Measurements from ENCODE around the gene NHSL1.

GRCh38 chr6:138492871-138493270, 6.4 kb downstream of the NHSL1 start:
- TF ChIP-seq EZH2phosphoT487 (IDR thresholded peaks at IDR 0.05; ENCODE audit: low read depth): no peak
- TF ChIP-seq, protein P1, sequence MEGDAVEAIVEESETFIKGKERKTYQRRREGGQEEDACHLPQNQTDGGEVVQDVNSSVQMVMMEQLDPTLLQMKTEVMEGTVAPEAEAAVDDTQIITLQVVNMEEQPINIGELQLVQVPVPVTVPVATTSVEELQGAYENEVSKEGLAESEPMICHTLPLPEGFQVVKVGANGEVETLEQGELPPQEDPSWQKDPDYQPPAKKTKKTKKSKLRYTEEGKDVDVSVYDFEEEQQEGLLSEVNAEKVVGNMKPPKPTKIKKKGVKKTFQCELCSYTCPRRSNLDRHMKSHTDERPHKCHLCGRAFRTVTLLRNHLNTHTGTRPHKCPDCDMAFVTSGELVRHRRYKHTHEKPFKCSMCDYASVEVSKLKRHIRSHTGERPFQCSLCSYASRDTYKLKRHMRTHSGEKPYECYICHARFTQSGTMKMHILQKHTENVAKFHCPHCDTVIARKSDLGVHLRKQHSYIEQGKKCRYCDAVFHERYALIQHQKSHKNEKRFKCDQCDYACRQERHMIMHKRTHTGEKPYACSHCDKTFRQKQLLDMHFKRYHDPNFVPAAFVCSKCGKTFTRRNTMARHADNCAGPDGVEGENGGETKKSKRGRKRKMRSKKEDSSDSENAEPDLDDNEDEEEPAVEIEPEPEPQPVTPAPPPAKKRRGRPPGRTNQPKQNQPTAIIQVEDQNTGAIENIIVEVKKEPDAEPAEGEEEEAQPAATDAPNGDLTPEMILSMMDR (IDR thresholded peaks at IDR 0.05; ENCODE audit: low read depth, low read length): no peak

Measured in OCI-LY3 (cell line).